ENCODE data around the gene STX12. TPM values are rescaled to one million over a fixed set of nuclear protein-coding genes. Genes with fewer than 3 reads are reported as not detected.
"Not testable (repeated sequence)": the region's sequence is repeated elsewhere in the genome, so short reads cannot be mapped to it uniquely, and the experiment has no call there.

Gene STX12
- total and polyA plus RNA-seq, 9 donors: 23.9 to 74.8 (median 41.2) TPM

- DNase-seq: no peak
- no peak overlapping the region for H3K27ac ChIP-seq
- TF ChIP-seq POLR2A (IDR thresholded peaks at IDR 0.05): no peak
- no peak for TF ChIP-seq EP300 (IDR thresholded peaks at IDR 0.05)
- no peak for TF ChIP-seq CTCF (IDR thresholded peaks at IDR 0.05)
- no peaks in the 10 kb centered on the region for H3K36me3 ChIP-seq
- no peaks in the 10 kb centered on the region for H3K9me3 ChIP-seq
- intact Hi-C loops (cut with DNase I): no loop called here
- 39 to 44% (median 43%) methylated on average over 2 of the region's 2 CpGs for WGBS, 3 donors
- peaks cover 3% of the 10 kb centered on the region for H3K4me1 ChIP-seq (ENCODE audit: insufficient read depth)
- H3K4me3 ChIP-seq: no peak overlapping the region
- H3K27me3 ChIP-seq: no peaks in the 10 kb centered on the region
These were observed 2.7 kb upstream of the STX12 start for GRCh38 chr1:27770293-27770830.

GRCh38 chr1:27772036-27772931, 735 bp upstream of the STX12 start:
- TF ChIP-seq EP300 (IDR thresholded peaks at IDR 0.05): no peak
- no peak for TF ChIP-seq CTCF (IDR thresholded peaks at IDR 0.05)
- TF ChIP-seq POLR2A (IDR thresholded peaks at IDR 0.05): no peak
- no peak for DNase-seq
- H3K36me3 ChIP-seq: no peaks in the 10 kb centered on the region
- intact Hi-C loops (cut with DNase I): no loop called here
- H3K9me3 ChIP-seq: no peaks in the 10 kb centered on the region
- H3K4me3 ChIP-seq: peak overlapping the region; percentile 97
- H3K4me1 ChIP-seq (ENCODE audit: insufficient read depth): peaks cover 3% of the 10 kb centered on the region
- 17 to 24% (median 20%) methylated on average over 18 of the region's 18 CpGs for WGBS, 3 donors
- H3K27me3 ChIP-seq: no peaks in the 10 kb centered on the region
- peak overlapping the region in 1 of 2 donors; percentile 55 for H3K27ac ChIP-seq

GRCh38 chr1:27773826-27774445, 917 bp downstream of the STX12 start:
- intact Hi-C loops (cut with DNase I): loop anchor here in 1 of 4 donors (1.0 kb wide), 1 partner anchor 49 kb away; the partner anchor contains the start of gene FAM76A
- peaks cover 3% of the 10 kb centered on the region for H3K4me1 ChIP-seq (ENCODE audit: insufficient read depth)
- TF ChIP-seq EP300 (IDR thresholded peaks at IDR 0.05) (no peak), CTCF (IDR thresholded peaks at IDR 0.05) (no peak), POLR2A (IDR thresholded peaks at IDR 0.05) (no peak)
- peak overlapping the region in 1 of 2 donors; percentile 74 for H3K27ac ChIP-seq
- H3K36me3 ChIP-seq: no peaks in the 10 kb centered on the region
- H3K4me3 ChIP-seq: peak overlapping the region; percentile 97
- no peak for DNase-seq
- no peaks in the 10 kb centered on the region for H3K27me3 ChIP-seq
- H3K9me3 ChIP-seq: no peaks in the 10 kb centered on the region
- WGBS, 3 donors: 20 to 21% (median 20%) methylated on average over 3 of the region's 3 CpGs

GRCh38 chr1:27774654-27775053, 1.6 kb downstream of the STX12 start:
- H3K9me3 ChIP-seq: no peaks in the 10 kb centered on the region
- DNase-seq: no peak
- no peaks in the 10 kb centered on the region for H3K36me3 ChIP-seq
- H3K4me3 ChIP-seq: no peak overlapping the region
- H3K27ac ChIP-seq: no peak overlapping the region
- TF ChIP-seq CTCF (IDR thresholded peaks at IDR 0.05) (no peak), EP300 (IDR thresholded peaks at IDR 0.05) (no peak), POLR2A (IDR thresholded peaks at IDR 0.05) (no peak)
- intact Hi-C loops (cut with DNase I): no loop called here
- 64 to 83% (median 66%) methylated on average over 2 of the region's 2 CpGs for WGBS, 3 donors
- peaks cover 3% of the 10 kb centered on the region for H3K4me1 ChIP-seq (ENCODE audit: insufficient read depth)
- no peaks in the 10 kb centered on the region for H3K27me3 ChIP-seq

- H3K4me1 ChIP-seq (ENCODE audit: insufficient read depth); H3K27ac ChIP-seq: not testable (repeated sequence)
These were observed 2.3 kb downstream of the STX12 start for GRCh38 chr1:27775336-27775735.

GRCh38 chr1:27776276-27776675, 3.3 kb downstream of the STX12 start:
- H3K9me3 ChIP-seq; H3K36me3 ChIP-seq; H3K4me1 ChIP-seq (ENCODE audit: insufficient read depth); H3K4me3 ChIP-seq; DNase-seq; H3K27me3 ChIP-seq; H3K27ac ChIP-seq; intact Hi-C loops (cut with DNase I): not testable (repeated sequence)

More at GRCh38 chr1:27775336-27775735, 2.3 kb downstream of the STX12 start:
- H3K27me3 ChIP-seq; DNase-seq; H3K9me3 ChIP-seq; intact Hi-C loops (cut with DNase I); H3K36me3 ChIP-seq; H3K4me3 ChIP-seq: not testable (repeated sequence)
- WGBS, 3 donors: 77 to 78% (median 78%) methylated on average over 3 of the region's 3 CpGs

All from ovary (tissue), 9 donors.